ENCODE data around the gene NCAM1.

Gene NCAM1

DNA sequence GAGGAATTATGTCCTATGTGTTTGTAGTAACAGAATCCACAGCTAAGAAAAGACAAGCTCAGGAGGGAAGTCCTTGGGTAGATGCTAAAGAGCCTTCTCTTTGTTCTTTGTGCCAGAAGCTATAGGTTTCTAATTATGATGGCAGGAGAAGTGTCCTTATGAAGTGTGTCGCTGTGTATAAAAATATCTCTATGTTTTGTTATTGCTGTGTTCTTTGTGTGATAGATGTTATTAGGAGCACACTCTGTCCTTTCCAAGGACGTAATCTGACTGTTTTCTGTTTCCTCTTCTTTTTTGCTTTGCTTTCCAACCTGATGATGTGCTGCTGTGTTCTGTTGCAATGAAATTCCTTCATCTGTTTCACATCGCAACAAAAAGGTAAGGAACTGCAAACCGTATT is 171.9 kb downstream of the NCAM1 start:
- no peak for DNase-seq (ENCODE audit: low spot score)

- DNase-seq (ENCODE audit: low spot score) = no peak
These were observed 173.4 kb downstream of the NCAM1 start for GRCh38 chr11:113134626-113135025.

GRCh38 chr11:113137713-113138529 is 176.7 kb downstream of the NCAM1 start:
- no peak for DNase-seq (ENCODE audit: low spot score)

- DNase-seq (ENCODE audit: low spot score) = no peak
These were observed 177.5 kb downstream of the NCAM1 start for GRCh38 chr11:113138731-113139130.

- no peak for DNase-seq (ENCODE audit: low spot score)
These were observed 179.8 kb downstream of the NCAM1 start for GRCh38 chr11:113141010-113141409.

- DNase-seq (ENCODE audit: low spot score) = no peak
These were observed 181.3 kb downstream of the NCAM1 start for GRCh38 chr11:113142508-113142907.

GRCh38 chr11:113147249-113147648 is 186.0 kb downstream of the NCAM1 start:
- no peak for DNase-seq (ENCODE audit: low spot score)

GRCh38 chr11:113148076-113148475 is 186.9 kb downstream of the NCAM1 start:
- DNase-seq (ENCODE audit: low spot score) = no peak

- DNase-seq (ENCODE audit: low spot score) = no peak
These were observed 187.4 kb downstream of the NCAM1 start for GRCh38 chr11:113148652-113149051.

GRCh38 chr11:113151521-113151920 is 190.3 kb downstream of the NCAM1 start:
- no peak for DNase-seq (ENCODE audit: low spot score)

DNA sequence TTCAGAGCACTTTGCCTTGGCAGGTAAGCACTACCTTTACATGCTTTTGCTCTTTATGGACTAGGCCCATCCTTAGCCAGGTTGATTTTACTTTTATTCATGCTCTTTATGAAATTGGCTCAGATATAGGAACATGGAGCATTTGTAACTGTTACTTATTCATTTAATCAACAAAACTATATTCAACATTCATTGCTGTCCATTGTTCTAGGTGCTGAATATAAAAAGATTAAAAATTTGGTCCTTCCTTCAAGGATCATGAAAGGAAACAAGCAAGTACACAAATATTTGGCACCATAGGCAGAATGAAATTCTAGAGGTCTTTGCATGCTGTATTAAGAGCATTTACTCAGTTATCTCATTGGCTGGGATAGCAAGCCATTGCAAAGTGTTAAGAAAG is 191.3 kb downstream of the NCAM1 start:
- DNase-seq (ENCODE audit: low spot score) = no peak

GRCh38 chr11:113153847-113154246 is 192.6 kb downstream of the NCAM1 start:
- no peak for DNase-seq (ENCODE audit: low spot score)

DNA sequence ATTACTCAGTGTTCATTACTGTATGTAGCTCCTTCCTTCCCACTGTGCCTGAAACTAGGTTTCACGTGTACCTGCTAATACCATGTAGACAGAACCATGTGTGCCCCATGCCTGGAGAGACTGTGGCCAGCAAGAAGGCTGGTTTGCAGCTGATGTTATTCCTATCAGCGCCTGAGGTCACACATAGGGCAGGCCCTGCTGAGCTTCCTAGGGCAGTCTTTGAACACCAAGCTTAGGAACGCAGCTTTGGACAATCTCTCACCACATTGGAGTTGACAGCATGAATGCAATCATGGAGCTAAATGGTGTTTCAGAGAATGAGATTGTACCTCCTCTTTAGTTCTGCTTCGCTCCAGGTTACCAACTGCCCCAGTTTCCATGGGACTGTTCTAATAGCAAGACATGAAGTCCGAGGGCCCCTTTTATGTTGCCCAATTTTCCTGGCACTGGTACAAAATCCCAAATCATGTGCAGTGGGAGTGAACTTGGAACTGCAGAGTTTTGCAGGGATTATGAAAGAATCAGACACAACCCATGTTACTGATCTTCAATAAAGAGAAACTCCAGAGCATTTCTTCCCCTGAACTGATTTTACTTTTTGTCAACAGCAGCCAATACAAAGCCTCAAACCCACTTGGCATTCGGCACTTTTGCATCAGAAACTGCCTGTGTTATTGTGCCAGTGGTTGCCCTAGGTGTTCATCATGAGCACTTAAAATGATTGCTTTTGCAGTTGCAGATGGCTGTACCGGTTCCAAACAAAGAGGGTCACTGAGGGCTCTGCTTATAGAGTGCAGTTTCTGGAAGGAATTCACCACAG is 199.0 kb downstream of the NCAM1 start:
- no peak for DNase-seq (ENCODE audit: low spot score)

GRCh38 chr11:113160808-113161124 is 199.5 kb downstream of the NCAM1 start:
- DNase-seq (ENCODE audit: low spot score) = no peak

DNA sequence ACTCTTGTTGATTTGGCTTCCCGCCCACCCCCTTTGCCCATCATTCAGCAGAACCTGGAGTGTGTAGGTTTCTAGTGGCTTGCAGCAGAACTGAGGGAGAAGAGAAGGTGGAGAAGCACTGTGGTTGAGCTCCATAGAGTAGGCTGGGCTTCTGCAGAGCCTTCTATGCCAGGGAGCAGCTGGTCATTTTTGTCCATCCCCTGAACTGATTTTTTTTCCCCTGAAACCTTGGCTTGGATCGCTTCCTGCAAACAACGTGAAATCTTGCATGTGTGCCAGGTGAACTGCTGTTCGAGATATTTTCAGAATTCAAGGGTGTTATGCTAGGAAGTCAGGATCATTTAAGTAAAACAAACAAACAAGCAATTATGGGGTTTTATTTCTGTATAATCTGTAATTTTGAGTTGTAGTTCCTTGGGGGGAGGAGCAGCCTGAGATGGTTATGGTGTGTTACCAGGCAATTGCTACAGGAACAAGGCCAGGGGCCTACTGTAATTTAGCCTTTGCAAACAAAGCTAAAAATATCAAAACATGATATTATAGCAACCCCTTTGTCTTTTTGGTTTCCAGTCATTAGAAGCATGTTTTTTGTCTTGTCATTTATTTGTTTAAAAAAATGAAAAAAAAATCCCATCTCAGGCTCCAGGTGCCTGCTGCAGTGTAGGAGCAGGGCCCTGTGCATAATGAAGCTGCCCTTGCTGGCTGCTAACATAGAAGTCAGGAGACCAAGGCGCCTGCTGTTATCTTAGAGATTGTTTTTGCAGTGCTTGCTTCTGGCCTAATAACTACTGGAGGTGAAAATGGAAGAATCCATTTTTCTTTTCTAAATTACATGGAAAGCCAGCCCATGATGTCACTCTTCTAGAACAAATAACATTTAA is 200.7 kb downstream of the NCAM1 start:
- no peak for DNase-seq (ENCODE audit: low spot score)

GRCh38 chr11:113162592-113162962 is 201.4 kb downstream of the NCAM1 start:
- no peak for DNase-seq (ENCODE audit: low spot score)

GRCh38 chr11:113163291-113164030 is 202.2 kb downstream of the NCAM1 start:
- no peak for DNase-seq (ENCODE audit: low spot score)

DNA sequence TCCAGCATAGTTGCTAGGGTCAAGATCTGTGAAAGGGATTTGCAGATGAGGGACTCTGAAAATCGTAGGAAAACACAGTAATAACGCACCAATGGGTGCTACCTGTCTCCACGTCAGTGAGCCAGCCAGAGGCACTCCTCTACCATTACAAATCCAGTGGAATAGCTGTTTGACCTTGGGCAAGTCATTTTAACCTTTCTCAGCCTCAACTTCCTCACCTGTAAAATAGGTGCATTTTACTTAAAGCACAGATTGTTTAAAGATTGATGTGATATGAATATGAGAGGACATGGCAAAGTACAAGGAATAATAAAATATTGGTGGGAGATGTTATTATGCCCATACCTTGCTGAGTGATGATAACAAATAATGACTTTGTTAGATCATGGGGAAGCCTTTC is 205.1 kb downstream of the NCAM1 start:
- no peak for DNase-seq (ENCODE audit: low spot score)

GRCh38 chr11:113167599-113167998 is 206.4 kb downstream of the NCAM1 start:
- DNase-seq (ENCODE audit: low spot score) = no peak

- DNase-seq (ENCODE audit: low spot score) = no peak
These were observed 207.4 kb downstream of the NCAM1 start for GRCh38 chr11:113168354-113169342.

Measured in germinal center (tissue), 1 donor.